K562 (cell line): ENCODE measurements around the gene U2SURP. TPM values are rescaled to one million over a fixed set of nuclear protein-coding genes. Genes with fewer than 3 reads are reported as not detected.

ENCODE experiments used
- CCNT2 ChIP-seq: IDR thresholded peaks from 2 replicates; pipeline ENCODE4 v1.6.1; 2011; ENCODE audit warnings: borderline replicate concordance, low read depth, mild to moderate bottlenecking, moderate library complexity, mixed read lengths, low read length; ENCODE audit not compliant: insufficient read length; ENCODE audit errors: extremely low read depth
- ELF1 ChIP-seq: fragments of 200-800 bp; sonication (Bioruptor generic); IDR thresholded peaks from 2 replicates; pipeline ENCODE4 v1.6.1; 2016; ENCODE audit warnings: missing genetic modification characterization, missing compliant biosample characterization
- KLF10 ChIP-seq: fragments of 250-450 bp; sonication (Bioruptor Pico); IDR thresholded peaks from 2 replicates; pipeline ENCODE4 v1.6.1; 2021; ENCODE audit warnings: matching md5 sums
- MTA1 ChIP-seq: fragments of 450-650 bp; IDR thresholded peaks from 2 replicates; pipeline ENCODE4 v1.6.1; 2017; ENCODE audit warnings: borderline replicate concordance
- RBBP5 ChIP-seq: fragments of 200-600 bp; sonication (generic); IDR thresholded peaks from 2 replicates; pipeline ENCODE4 v1.6.1; 2012; ENCODE audit warnings: borderline replicate concordance, mild to moderate bottlenecking, low read length, control low read depth, inconsistent platforms; ENCODE audit not compliant: insufficient read depth, poor library complexity, severe bottlenecking
- ZNF253 ChIP-seq: fragments of 250-450 bp; sonication (Bioruptor Pico); conservative IDR thresholded peaks from 2 replicates; pipeline ENCODE4 v1.6.1; 2021; ENCODE audit warnings: mild to moderate bottlenecking
- ZNF584 ChIP-seq: fragments of 200-800 bp; sonication (Bioruptor generic); IDR thresholded peaks from 2 replicates; pipeline ENCODE4 v1.6.1; 2016; ENCODE audit warnings: low read depth, mild to moderate bottlenecking, missing genetic modification characterization, missing compliant biosample characterization
- polyA plus RNA-seq, 8 experiments: library from polyadenylated mRNA; depleted of rRNA in 4 of 8; stranded (reverse) in 5 of 8; unstranded in 3 of 8; fragments of >200 nt; fragmentation: Nextera tagmentation in 2 of 8; fragmentation: Illumina TruSeq in 1 of 8; extraction: Ambion mirVana in 2 of 8; extraction: Trizol in 1 of 8; gene quantifications; 2 replicates each; pipeline versions ENCODE4 v1.2.1 to v1.2.3, GENCODE V29; 2011 to 2014; ENCODE audit warnings: inconsistent platforms in 1 of 8, missing spikeins in 1 of 8
- total RNA-seq, 7 experiments: library from RNA; depleted of rRNA in 6 of 7; stranded (reverse); fragments of >200 nt in 6 of 7; fragmentation: Illumina TruSeq in 2 of 7; extraction: Trizol in 2 of 7; gene quantifications; 2 replicates each; pipeline versions ENCODE4 v1.2.1 to v1.2.3, GENCODE V29; 2011 to 2021; ENCODE audit warnings: low replicate concordance in 1 of 7
- TF ChIP-seq, protein P1 (sequence below): fragments of 200-600 bp; sonication (generic); IDR thresholded peaks from one replicate; pipeline ENCODE4 v1.6.1; 2012; ENCODE audit warnings: mild to moderate bottlenecking, low read depth, low read length, inconsistent platforms
- TF ChIP-seq, protein P2 (sequence below): fragments of 200-800 bp; sonication (Bioruptor generic); IDR thresholded peaks from 2 replicates; pipeline ENCODE4 v1.6.1; 2016; ENCODE audit warnings: missing genetic modification characterization, missing compliant biosample characterization

Gene U2SURP
- total and polyA plus RNA-seq, 9 of the 15 experiments (the other 6 are each of a cell fraction or from before 2014, with no cell fraction given), result 128 to 322 (median 191) TPM

GRCh38 chr3:142963516-142964448 is 37.6 kb upstream of the U2SURP start, which contains the start of gene PAQR9 (continued):
- TF ChIP-seq, protein P1, sequence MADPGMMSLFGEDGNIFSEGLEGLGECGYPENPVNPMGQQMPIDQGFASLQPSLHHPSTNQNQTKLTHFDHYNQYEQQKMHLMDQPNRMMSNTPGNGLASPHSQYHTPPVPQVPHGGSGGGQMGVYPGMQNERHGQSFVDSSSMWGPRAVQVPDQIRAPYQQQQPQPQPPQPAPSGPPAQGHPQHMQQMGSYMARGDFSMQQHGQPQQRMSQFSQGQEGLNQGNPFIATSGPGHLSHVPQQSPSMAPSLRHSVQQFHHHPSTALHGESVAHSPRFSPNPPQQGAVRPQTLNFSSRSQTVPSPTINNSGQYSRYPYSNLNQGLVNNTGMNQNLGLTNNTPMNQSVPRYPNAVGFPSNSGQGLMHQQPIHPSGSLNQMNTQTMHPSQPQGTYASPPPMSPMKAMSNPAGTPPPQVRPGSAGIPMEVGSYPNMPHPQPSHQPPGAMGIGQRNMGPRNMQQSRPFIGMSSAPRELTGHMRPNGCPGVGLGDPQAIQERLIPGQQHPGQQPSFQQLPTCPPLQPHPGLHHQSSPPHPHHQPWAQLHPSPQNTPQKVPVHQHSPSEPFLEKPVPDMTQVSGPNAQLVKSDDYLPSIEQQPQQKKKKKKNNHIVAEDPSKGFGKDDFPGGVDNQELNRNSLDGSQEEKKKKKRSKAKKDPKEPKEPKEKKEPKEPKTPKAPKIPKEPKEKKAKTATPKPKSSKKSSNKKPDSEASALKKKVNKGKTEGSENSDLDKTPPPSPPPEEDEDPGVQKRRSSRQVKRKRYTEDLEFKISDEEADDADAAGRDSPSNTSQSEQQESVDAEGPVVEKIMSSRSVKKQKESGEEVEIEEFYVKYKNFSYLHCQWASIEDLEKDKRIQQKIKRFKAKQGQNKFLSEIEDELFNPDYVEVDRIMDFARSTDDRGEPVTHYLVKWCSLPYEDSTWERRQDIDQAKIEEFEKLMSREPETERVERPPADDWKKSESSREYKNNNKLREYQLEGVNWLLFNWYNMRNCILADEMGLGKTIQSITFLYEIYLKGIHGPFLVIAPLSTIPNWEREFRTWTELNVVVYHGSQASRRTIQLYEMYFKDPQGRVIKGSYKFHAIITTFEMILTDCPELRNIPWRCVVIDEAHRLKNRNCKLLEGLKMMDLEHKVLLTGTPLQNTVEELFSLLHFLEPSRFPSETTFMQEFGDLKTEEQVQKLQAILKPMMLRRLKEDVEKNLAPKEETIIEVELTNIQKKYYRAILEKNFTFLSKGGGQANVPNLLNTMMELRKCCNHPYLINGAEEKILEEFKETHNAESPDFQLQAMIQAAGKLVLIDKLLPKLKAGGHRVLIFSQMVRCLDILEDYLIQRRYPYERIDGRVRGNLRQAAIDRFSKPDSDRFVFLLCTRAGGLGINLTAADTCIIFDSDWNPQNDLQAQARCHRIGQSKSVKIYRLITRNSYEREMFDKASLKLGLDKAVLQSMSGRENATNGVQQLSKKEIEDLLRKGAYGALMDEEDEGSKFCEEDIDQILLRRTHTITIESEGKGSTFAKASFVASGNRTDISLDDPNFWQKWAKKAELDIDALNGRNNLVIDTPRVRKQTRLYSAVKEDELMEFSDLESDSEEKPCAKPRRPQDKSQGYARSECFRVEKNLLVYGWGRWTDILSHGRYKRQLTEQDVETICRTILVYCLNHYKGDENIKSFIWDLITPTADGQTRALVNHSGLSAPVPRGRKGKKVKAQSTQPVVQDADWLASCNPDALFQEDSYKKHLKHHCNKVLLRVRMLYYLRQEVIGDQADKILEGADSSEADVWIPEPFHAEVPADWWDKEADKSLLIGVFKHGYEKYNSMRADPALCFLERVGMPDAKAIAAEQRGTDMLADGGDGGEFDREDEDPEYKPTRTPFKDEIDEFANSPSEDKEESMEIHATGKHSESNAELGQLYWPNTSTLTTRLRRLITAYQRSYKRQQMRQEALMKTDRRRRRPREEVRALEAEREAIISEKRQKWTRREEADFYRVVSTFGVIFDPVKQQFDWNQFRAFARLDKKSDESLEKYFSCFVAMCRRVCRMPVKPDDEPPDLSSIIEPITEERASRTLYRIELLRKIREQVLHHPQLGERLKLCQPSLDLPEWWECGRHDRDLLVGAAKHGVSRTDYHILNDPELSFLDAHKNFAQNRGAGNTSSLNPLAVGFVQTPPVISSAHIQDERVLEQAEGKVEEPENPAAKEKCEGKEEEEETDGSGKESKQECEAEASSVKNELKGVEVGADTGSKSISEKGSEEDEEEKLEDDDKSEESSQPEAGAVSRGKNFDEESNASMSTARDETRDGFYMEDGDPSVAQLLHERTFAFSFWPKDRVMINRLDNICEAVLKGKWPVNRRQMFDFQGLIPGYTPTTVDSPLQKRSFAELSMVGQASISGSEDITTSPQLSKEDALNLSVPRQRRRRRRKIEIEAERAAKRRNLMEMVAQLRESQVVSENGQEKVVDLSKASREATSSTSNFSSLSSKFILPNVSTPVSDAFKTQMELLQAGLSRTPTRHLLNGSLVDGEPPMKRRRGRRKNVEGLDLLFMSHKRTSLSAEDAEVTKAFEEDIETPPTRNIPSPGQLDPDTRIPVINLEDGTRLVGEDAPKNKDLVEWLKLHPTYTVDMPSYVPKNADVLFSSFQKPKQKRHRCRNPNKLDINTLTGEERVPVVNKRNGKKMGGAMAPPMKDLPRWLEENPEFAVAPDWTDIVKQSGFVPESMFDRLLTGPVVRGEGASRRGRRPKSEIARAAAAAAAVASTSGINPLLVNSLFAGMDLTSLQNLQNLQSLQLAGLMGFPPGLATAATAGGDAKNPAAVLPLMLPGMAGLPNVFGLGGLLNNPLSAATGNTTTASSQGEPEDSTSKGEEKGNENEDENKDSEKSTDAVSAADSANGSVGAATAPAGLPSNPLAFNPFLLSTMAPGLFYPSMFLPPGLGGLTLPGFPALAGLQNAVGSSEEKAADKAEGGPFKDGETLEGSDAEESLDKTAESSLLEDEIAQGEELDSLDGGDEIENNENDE, result no peak
- TF ChIP-seq KLF10 (CRISPR knock-in tag), result no peak
- TF ChIP-seq, protein P2, sequence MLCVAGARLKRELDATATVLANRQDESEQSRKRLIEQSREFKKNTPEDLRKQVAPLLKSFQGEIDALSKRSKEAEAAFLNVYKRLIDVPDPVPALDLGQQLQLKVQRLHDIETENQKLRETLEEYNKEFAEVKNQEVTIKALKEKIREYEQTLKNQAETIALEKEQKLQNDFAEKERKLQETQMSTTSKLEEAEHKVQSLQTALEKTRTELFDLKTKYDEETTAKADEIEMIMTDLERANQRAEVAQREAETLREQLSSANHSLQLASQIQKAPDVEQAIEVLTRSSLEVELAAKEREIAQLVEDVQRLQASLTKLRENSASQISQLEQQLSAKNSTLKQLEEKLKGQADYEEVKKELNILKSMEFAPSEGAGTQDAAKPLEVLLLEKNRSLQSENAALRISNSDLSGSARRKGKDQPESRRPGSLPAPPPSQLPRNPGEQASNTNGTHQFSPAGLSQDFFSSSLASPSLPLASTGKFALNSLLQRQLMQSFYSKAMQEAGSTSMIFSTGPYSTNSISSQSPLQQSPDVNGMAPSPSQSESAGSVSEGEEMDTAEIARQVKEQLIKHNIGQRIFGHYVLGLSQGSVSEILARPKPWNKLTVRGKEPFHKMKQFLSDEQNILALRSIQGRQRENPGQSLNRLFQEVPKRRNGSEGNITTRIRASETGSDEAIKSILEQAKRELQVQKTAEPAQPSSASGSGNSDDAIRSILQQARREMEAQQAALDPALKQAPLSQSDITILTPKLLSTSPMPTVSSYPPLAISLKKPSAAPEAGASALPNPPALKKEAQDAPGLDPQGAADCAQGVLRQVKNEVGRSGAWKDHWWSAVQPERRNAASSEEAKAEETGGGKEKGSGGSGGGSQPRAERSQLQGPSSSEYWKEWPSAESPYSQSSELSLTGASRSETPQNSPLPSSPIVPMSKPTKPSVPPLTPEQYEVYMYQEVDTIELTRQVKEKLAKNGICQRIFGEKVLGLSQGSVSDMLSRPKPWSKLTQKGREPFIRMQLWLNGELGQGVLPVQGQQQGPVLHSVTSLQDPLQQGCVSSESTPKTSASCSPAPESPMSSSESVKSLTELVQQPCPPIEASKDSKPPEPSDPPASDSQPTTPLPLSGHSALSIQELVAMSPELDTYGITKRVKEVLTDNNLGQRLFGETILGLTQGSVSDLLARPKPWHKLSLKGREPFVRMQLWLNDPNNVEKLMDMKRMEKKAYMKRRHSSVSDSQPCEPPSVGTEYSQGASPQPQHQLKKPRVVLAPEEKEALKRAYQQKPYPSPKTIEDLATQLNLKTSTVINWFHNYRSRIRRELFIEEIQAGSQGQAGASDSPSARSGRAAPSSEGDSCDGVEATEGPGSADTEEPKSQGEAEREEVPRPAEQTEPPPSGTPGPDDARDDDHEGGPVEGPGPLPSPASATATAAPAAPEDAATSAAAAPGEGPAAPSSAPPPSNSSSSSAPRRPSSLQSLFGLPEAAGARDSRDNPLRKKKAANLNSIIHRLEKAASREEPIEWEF (CRISPR knock-in tag), result no peak
- TF ChIP-seq ZNF584 (CRISPR knock-in tag), result no peak
- no peak for TF ChIP-seq MTA1
- TF ChIP-seq ELF1 (tag), result no peak
- TF ChIP-seq CCNT2, result peak; percentile 46
- peak; percentile 62 for TF ChIP-seq RBBP5
- TF ChIP-seq ZNF253 (CRISPR knock-in tag), result no peak
